Superior temporal gyrus (tissue), 1 donor: ENCODE measurements around the gene AKIRIN2.

Experiments used
- DNase-seq: peaks from one replicate; pipeline ENCODE4 v3.0.0-alpha.2; 2016; ENCODE audit errors: extremely low spot score

AKIRIN2 gene

GRCh38 chr6:87655824-87656223 lies 46.2 kb downstream of the AKIRIN2 start:
- no peak for DNase-seq

- no peak for DNase-seq
Observed at GRCh38 chr6:87654875-87655454, 47.1 kb downstream of the AKIRIN2 start.

- no peak for DNase-seq
Observed at GRCh38 chr6:87654122-87654521, 47.9 kb downstream of the AKIRIN2 start.

- DNase-seq: no peak
Observed at GRCh38 chr6:87653074-87653962, 48.7 kb downstream of the AKIRIN2 start.

GRCh38 chr6:87645080-87645479 lies 57.0 kb downstream of the AKIRIN2 start:
- DNase-seq: no peak

GRCh38 chr6:87641065-87641692 lies 60.9 kb downstream of the AKIRIN2 start:
- DNase-seq: no peak

GRCh38 chr6:87639373-87639772 lies 62.7 kb downstream of the AKIRIN2 start:
- DNase-seq: no peak

- DNase-seq: no peak
Observed at GRCh38 chr6:87637106-87637505, 64.9 kb downstream of the AKIRIN2 start.

- DNase-seq: peak; percentile 61
Observed at GRCh38 chr6:87636315-87636714, 65.7 kb downstream of the AKIRIN2 start.

GRCh38 chr6:87633851-87634250 lies 68.2 kb downstream of the AKIRIN2 start:
- DNase-seq: no peak

- DNase-seq: no peak
Observed at GRCh38 chr6:87630746-87631145, 71.3 kb downstream of the AKIRIN2 start.

GRCh38 chr6:87628881-87629280 lies 73.2 kb downstream of the AKIRIN2 start:
- no peak for DNase-seq

GRCh38 chr6:87628424-87628823 lies 73.6 kb downstream of the AKIRIN2 start:
- no peak for DNase-seq
